GM21447 (cell line): ENCODE results near the gene UXS1.

Experiments
- ATAC-seq: cut with Tn5 transposase; IDR thresholded peaks from one replicate; pipeline ENCODE4 v1.9.1; 2021; ENCODE audit not compliant: unreplicated experiment

UXS1 gene

DNA sequence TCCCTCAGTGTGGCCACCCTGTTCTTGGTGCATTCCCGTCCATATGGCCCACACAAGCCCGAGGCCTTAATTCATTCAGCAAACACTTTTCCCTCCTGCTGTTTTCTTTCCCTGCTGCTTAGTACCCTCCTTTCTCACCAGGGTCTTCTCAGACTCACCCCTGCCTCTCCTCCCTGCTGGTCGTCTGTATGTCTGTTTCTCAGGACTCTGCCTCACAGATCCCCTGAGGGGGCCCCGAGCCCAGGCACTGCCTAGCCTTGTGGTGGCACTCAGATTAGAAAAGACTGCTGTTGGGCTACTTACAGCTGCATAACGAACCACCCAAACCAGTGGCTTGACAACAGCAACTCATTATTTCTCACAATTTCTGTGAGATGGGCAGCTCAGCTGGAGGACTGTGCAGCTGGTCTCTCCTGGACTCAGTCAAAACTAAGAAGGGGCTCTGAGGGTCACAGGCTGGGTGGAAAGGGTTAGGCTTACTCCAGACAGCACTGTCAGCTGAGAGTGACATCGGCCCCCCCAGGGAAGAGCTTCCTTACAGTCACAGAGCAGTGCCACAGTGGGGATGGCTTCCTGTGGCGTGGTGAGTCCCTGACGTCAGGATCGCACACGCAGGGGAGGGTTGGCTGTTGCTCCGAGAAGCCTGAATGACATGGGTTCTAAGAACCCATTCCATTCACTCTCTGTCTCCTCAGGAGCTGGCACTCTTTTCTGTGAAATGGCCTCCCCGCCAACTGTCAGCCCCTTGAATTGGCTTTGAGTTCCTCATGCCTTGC lies 139.0 kb downstream of the UXS1 start:
- no peak for ATAC-seq

DNA sequence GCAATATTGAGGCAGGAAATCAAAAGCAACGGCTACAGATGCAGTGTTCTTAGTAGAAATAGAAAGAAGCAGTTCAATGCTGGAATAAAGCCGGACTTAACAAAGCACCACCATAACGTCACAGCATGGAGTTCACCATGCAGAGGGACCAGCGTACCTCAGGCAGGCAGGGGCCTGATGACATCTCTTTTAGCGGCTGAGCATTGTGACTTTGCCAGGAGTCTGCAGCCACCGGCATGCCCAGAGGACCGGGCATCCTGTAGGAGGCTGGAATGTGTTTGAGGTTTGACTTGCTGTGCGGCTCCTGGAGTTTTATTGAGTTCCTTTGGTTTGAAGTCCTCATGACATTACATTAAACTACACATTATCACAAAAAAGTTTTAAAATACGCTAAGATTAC lies 139.8 kb downstream of the UXS1 start:
- ATAC-seq: no peak

DNA sequence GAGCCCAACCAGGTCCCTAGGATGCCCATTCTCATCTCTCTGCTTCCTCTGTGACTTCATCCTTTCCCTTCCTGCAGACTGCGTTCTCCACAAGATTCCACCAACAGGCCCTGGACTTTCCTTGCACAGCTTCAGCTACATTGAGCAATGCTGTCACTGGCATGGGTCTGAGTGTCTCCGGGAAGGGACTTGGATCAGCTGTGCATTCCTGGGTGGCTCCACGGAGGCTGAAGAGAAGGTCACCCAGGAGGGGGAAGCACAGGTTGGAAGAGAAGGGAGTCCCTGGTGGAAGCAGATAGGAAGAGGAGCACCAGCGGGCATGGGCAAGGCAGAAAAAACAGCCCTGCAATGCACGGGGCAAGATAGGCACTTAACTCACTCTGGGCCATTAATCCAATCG lies 140.5 kb downstream of the UXS1 start:
- no peak for ATAC-seq

DNA sequence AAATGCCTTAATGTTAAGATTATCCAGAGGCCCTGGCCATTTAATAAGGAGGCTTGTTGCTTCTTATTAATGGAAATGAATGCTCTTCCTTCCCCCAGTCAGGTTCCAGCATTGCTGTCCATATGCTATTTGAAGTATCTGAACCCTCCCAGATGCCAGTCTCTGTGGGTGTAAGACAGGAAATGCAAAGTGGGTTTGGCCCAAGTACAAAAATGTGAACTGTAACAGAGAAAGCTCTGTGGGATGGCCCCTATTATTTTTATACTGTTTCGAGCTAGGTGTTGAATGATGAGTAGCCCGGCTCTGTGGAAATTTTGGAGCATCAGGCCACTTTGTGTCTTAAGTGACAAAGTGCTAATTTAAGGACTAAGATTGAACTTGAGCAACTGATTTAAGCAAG lies 141.0 kb downstream of the UXS1 start:
- ATAC-seq: no peak

DNA sequence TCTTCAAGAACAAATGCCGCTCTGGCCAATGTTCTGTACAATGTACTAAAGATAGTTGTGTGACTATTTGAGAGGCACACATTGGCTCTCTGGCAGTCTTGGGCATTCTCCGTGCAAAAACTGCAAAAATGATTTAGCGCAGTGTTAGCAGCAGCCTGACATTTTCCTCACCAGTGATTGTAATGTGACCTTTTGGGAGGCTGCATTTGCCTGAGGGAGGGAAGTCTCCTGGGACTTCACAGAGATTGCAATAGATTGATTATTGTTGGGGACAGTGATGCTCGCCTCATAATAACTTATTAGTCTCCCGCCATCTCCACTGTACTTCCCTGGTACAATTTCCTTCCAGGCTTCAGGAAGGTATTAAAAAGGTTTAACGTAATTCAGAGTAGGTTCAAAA lies 149.2 kb downstream of the UXS1 start:
- no peak for ATAC-seq

DNA sequence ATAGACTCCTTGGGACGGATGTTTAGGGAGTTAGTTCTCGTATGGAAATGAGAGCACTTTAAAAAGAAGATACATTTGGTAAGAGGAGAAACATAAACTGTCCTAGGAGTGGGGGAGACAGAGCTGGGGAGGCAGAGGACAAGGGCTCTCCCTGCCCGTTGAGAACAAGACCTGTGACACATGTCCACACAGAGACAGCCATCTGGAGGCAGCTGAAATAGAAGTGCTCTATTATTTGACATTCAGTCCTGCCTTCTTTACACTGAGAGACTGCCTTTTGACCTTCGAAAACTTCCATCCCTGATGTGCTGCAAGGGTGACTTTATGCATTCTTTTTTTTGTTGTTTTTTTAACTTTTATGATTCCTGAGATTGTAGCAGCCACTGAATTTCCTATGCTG lies 150.1 kb downstream of the UXS1 start:
- ATAC-seq: no peak
